Limb (tissue), 2 donors: ENCODE data around the gene MEOX2.
A peak's percentile ranks its signal among the peaks of the same experiment; 100 is the strongest.

Source experiments
- DNase-seq, 2 donors: peaks; one replicate each; pipeline ENCODE4 v3.0.0-alpha.2; 2016; ENCODE audit errors: extremely low spot score in 2 of 2

The MEOX2 gene

GRCh38 chr7:15618275-15618674 lies 68.2 kb downstream of the MEOX2 start:
- no peak for DNase-seq

GRCh38 chr7:15612205-15612604 lies 74.3 kb downstream of the MEOX2 start:
- DNase-seq = no peak

- DNase-seq = no peak
These were observed 76.0 kb downstream of the MEOX2 start for GRCh38 chr7:15610503-15610902.

- no peak for DNase-seq
These were observed 77.2 kb downstream of the MEOX2 start for GRCh38 chr7:15609287-15609686.

- no peak for DNase-seq
These were observed 78.8 kb downstream of the MEOX2 start for GRCh38 chr7:15607529-15608210.

- DNase-seq = no peak
These were observed 79.9 kb downstream of the MEOX2 start for GRCh38 chr7:15606561-15606960.

GRCh38 chr7:15604166-15604565 lies 82.3 kb downstream of the MEOX2 start:
- no peak for DNase-seq

- DNase-seq = no peak
These were observed 83.4 kb downstream of the MEOX2 start for GRCh38 chr7:15603124-15603523.

- DNase-seq = peak in 1 of 2 donors; percentile 26
These were observed 84.2 kb downstream of the MEOX2 start for GRCh38 chr7:15602236-15602635.

GRCh38 chr7:15601175-15601574 lies 85.3 kb downstream of the MEOX2 start:
- no peak for DNase-seq

- DNase-seq = no peak
These were observed 86.2 kb downstream of the MEOX2 start for GRCh38 chr7:15600298-15600697.

GRCh38 chr7:15594461-15594860 lies 92.0 kb downstream of the MEOX2 start:
- no peak for DNase-seq

- DNase-seq = peak in 1 of 2 donors; percentile 33
These were observed 93.1 kb downstream of the MEOX2 start for GRCh38 chr7:15593382-15593781.

GRCh38 chr7:15586266-15586665 lies 100.2 kb downstream of the MEOX2 start:
- DNase-seq = peak in 1 of 2 donors; percentile 27

- no peak for DNase-seq
These were observed 101.9 kb downstream of the MEOX2 start for GRCh38 chr7:15584575-15584974.

- DNase-seq = no peak
These were observed 103.7 kb downstream of the MEOX2 start for GRCh38 chr7:15582773-15583172.

- DNase-seq = no peak
These were observed 105.0 kb downstream of the MEOX2 start for GRCh38 chr7:15581352-15581951.

- no peak for DNase-seq
These were observed 105.7 kb downstream of the MEOX2 start for GRCh38 chr7:15580604-15581351.

GRCh38 chr7:15577600-15577999 lies 108.9 kb downstream of the MEOX2 start:
- no peak for DNase-seq

GRCh38 chr7:15571301-15571878 lies 115.1 kb downstream of the MEOX2 start:
- no peak for DNase-seq

- no peak for DNase-seq
These were observed 118.8 kb downstream of the MEOX2 start for GRCh38 chr7:15567652-15568051.

- DNase-seq = no peak
These were observed 119.4 kb downstream of the MEOX2 start for GRCh38 chr7:15567036-15567435.
